GM18502 (cell line): ENCODE results near the gene TTC3.
"Not testable (repeated sequence)": the region's sequence is repeated elsewhere in the genome, so short reads cannot be mapped to it uniquely, and the experiment has no call there.

Experiments
- ATAC-seq: cut with Tn5 transposase; IDR thresholded peaks from one replicate; pipeline ENCODE4 v1.9.1; 2021; ENCODE audit warnings: mild to moderate bottlenecking; ENCODE audit not compliant: unreplicated experiment, poor library complexity

The TTC3 gene, protein sequence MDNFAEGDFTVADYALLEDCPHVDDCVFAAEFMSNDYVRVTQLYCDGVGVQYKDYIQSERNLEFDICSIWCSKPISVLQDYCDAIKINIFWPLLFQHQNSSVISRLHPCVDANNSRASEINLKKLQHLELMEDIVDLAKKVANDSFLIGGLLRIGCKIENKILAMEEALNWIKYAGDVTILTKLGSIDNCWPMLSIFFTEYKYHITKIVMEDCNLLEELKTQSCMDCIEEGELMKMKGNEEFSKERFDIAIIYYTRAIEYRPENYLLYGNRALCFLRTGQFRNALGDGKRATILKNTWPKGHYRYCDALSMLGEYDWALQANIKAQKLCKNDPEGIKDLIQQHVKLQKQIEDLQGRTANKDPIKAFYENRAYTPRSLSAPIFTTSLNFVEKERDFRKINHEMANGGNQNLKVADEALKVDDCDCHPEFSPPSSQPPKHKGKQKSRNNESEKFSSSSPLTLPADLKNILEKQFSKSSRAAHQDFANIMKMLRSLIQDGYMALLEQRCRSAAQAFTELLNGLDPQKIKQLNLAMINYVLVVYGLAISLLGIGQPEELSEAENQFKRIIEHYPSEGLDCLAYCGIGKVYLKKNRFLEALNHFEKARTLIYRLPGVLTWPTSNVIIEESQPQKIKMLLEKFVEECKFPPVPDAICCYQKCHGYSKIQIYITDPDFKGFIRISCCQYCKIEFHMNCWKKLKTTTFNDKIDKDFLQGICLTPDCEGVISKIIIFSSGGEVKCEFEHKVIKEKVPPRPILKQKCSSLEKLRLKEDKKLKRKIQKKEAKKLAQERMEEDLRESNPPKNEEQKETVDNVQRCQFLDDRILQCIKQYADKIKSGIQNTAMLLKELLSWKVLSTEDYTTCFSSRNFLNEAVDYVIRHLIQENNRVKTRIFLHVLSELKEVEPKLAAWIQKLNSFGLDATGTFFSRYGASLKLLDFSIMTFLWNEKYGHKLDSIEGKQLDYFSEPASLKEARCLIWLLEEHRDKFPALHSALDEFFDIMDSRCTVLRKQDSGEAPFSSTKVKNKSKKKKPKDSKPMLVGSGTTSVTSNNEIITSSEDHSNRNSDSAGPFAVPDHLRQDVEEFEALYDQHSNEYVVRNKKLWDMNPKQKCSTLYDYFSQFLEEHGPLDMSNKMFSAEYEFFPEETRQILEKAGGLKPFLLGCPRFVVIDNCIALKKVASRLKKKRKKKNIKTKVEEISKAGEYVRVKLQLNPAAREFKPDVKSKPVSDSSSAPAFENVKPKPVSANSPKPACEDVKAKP (N-terminal part only)

DNA sequence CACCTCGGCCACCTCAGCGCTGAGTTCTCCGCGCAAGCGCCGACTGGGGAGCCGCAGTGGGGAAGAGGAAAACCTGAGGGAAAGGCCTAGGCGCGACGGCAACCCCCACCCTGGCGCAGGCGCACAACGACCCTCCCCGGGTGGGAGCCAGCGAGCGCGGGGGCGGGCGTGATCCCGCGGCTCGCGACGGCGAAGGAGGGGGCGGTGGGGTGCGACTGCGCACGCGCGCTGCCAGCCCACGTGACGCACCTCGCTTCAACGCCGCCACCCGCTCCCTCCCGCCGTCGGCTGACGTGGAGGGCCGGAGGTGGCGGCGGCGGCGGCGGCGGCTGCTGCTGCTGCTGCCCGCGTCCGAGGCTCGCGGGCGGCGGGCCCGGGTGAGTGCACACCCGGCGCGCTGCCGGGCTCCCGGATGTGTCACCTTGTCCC is at the start of gene TTC3, which contains the start of gene PIGP:
TTC3 (plus strand) TSS at position 267 of the 429 bp plus-strand sequence. CDS start 14,004 bp downstream, outside the sequence.
PIGP (minus strand) TSS at position 84 of the 429 bp plus-strand sequence. CDS start 556 bp downstream, outside the sequence.
- ATAC-seq, result peak; percentile 68

DNA sequence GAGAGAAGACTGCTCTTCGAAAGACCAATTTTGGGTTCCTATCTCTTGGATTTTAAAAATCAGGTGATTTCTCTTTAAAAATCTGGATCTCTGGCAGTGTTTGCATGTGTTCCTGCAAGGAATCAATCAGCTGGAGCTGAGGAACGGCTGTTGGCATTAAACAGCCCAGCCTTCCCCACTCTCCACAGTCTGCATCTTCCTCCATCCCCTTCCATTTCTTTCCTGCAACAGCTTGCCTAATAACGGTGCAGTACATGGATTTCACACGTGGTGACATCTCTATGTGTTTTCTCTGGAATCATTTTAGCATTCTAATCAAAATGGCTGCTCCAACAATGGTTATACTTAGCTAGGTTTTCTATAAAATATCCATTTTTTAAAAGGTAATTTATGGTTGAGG is 46.6 kb upstream of the TTC3 start:
- no peak for ATAC-seq

DNA sequence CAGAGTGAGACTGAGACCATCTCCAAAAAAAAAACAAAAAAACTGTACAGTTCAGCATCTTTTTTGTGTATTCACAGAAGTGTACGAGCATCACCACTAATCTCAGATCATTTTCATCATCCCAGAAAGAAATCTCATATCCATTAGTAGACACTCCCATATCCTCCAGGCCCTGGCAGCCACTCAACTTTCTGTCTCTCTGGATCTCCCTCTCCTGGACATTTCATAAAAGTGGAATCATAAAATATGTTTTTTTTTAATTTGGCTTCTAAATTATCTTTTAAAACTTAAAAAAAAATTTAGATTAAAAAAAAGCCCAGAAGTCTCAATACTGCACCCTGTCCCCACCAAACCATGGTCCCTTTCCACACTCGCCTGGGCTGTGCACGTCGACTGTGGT is 44.5 kb upstream of the TTC3 start:
- no peak for ATAC-seq

DNA sequence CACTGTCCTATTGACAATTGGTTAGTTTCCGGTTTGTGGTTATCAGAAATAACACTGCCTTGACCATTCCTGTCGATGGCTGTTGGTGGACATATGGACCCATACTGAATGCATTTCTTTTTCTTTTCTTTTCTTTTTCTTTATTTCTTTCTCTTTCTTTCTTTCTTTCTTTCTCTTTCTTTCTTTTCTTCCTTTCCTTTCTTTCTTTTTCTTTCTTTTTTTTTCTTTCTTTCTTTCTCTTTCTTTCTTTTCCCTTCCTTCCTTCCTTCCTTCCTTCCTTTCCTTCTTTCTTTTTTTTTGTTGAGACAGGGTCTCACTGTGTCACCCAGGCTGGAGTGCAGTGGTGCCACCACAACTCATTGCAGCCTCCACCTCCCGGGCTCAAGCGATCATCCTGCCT is 42.2 kb upstream of the TTC3 start:
- ATAC-seq, result no peak

DNA sequence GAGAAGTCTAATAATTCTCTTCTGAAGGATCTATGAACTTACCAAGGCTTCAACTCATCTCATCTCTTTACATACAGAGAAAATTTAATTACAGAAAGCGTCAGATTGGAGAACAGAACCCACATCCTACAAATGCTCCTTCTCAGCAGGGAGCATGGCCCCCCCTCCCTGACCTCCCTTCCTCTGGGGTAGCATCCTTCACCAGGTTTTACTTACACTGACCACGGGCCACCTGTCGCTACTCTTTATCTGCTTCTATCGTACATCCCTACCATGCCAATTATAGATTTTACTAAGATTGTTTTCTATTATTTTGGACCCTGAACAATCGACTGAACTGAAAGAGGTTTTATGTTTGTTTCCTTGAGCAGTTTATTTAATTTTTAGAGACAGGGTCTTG is 40.8 kb upstream of the TTC3 start:
- ATAC-seq, result no peak

DNA sequence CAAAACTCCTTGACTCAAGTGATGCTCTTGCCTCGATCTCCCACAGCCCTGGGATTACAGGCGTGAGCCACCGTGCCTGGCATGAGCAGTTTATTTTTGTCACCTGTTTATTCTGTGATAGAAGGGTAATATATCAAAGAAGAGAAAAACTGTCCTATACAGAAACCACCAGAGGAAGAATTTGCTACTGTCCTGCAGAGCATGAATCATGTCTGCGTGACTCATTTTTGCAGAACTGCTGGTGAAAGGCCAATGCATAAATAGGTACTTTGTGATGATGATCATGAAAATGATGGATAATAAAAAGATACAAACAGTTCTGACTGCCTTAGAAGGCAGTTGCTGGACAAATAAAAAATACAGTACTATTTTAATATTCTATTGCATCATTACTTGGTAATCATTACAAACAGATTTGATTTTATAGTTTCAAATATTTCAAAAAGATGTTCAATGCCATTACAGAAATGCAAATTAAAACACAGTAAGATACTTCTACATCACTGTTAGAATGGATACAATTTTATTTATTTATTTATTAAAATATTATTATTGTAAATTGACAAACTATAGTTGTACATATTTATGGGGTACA is 40.1 kb upstream of the TTC3 start:
- ATAC-seq, result no peak

DNA sequence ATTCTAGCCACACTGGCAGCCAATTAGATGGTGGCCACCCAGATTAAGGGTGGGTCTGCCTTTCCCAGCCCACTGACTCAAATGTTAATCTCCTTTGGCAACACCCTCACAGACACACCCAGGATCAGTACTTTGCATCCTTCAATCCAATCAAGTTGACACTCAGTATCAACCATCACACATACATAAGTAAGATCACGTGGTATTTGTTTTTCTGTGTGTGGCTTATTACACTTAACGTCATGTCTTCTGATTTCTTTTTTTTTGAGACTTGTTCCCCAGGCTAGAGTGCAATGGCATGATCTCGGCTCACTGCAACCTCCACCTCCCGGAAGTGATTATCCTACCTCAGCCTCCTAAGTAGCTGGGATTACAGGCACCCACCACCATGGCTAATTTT is 38.7 kb upstream of the TTC3 start:
- not testable (repeated sequence) for ATAC-seq

DNA sequence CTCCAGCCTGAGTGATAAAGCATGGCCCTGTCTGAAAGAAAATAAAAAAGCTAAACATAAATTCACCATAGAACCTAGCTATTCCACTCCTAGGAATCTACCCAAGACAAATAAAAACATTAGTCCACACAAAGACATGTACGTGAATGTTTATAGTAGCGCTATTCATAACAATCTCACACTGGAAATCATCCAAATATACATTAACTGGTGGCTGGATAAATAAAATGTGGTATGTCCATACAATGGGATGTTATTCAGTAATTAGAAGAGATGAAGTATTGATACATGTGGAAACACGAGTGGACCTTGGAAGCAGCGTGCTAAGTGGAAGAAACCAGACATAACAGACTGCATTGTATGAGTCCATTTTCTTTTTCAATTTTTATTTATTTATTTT is 36.9 kb upstream of the TTC3 start:
- no peak for ATAC-seq

DNA sequence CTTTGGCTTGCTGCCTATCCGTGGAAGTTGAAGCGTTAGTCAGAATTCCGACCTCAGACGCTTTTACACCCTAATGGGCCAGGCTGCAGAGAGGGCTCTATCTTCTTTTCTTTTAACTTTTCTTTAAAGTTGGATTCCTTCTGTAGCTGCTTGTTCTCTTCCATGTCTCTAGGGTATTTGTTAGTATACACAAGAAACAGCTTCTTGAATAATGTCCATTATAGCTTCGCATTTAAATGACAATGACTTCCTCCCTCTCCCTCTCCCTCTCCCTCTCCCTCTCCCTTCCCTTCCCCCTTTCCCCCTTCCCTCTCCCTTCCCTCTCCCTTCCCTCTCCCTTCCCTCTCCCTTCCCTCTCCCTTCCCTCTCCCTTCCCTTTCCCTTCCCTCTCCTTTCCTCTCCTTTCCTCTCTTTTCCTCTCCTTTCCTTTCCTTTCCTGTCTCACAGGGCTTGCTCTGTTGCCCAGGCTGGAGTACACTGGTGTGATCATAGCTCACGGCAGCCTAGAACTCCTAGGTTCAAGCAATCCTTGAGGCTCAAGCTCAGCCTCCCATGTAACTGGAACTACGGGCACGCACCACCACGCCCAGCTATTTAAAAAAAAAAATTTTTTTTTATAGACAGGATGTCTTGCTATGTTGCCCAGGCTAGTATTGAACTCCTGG is 33.5 kb upstream of the TTC3 start:
- no peak for ATAC-seq

DNA sequence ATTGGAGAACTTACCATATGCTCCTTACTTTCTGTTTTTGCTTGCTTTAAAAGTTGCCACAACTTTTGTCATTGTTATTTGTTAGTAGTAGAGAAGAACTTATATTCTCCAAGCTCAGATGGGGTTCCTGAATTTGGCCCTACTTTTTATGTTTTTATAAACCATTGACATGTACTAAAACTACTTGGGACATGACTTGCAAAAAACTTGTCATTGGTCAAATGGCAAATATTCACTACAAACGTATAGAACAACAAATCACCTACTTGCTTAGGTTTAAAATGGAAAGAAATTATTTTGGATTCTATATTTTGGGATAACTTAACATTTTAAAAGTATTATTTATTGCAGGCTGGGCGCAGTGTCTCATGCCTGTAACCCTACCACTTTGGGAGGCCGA is 32.8 kb upstream of the TTC3 start:
- no peak for ATAC-seq

DNA sequence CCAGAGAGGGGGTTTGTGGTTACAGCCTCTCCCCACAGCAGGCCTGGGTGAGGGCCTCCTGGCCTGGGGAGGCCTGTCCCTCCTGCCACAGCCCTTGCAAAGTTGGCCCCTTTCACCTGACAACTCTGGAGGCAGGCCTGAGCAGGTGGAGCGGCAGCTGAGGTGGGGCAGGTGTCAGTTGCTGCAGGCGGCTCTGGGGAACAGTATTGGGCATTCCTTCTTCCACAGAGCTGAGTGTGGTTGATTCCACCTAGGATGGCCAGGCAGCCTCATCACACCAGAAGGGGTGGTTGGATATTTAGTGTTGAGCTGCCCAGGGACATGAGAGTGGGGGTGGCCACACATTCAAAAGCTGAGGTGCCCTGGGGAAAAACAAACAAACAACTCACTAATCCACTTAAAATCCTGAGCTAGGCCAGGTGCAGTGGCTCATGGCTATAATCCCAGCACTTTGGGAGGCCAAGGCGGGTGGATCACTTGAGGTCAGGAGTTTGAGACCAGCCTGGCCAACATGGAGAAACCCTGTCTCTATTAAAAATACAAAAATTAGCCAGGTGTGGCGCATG is 31.3 kb upstream of the TTC3 start:
- no peak for ATAC-seq

DNA sequence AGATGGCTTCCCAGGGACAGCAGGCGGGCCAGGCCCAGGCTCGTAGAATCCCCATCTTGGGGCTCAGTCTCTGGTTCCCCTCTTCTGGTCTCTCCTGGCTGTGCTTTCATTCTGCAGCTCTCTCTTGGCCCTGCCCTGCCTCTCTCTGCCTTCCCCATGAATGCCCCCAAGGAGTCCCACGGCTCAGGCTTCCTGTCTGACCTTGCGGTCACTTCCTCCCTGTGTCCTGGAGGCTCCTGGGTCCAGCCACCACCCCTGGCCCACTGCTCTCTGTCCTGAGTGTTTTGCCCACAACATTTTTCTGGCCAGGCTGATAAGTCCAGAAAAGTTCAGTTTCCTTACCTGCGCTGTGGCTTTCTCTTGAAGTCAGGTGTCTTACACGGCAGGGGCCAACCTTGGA is 29.2 kb upstream of the TTC3 start:
- ATAC-seq, result no peak

DNA sequence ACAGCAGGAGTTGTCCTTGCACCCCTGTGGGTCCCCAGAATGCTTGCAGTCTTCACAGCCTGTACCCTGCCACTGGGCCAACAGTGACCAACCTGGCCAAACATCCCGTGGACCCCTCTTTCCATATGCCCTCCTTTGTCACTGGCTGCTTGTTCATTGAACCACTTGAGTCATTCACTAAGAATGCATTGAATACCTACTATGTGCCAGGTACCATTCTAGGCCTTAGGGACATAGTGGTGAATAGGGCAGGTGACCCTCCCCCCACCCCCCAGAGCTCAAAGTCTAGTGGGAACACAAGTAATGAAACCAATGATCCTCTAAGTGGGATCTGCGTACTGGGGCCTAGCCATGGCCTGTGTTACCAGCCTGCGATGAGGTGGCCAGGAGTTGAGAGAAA is 28.4 kb upstream of the TTC3 start:
- no peak for ATAC-seq

DNA sequence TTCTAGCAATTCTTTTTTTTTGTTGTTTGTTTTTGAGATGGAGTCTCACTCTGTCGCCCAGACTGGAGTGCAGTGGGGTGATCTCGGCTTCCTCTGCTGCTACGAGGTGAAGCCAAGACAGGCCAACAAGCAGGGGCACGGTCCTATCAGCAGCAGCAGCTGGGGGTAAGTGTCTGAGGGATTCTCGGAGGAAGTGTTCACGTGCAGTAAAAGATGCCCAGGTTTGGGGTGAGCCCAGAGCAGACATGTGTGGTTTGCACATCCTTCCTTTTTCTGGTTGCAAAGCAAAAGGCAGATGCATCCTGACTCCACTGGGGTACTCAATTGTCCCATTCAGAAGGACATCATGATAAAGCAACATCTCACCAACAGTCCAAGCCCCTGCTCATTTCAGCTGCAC is 27.9 kb upstream of the TTC3 start:
- no peak for ATAC-seq

DNA sequence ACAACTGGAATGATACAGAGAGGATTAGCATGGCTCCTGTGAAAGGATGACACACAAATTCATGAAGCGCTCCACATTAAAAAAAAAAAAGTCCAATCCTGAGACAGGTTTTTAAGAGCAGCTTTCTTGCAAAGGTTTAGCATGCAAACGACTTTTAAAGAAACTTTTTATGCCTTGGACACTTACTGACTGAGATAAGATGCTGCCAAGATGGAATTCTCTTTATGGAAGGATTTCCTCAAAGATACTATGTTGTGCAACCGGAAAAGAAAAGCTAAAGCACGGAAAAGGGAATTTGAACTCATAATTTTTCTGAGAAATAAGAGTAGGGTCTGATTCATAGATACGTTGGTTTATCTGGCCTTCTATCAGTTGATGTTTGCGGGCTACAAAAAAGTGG is 27.5 kb upstream of the TTC3 start:
- ATAC-seq, result no peak

DNA sequence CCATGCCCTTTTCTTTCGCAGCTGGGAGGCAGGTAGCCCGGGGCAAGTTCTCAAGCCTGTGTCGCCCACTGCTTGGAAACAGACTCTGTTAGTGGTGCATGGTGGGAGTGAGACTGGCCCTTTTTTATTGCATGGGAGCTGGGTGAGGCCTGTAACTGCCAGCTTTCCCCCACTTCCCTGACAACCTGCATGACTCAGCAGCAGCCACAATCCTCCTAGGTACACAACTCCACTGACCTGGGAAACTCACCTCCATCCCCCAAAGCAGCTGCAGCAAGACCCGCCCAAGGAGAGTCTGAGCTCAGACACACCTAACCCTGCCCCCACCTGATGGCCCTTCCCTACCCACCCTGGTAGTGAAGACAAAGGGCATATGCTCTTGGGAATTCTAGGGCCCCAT is 26.0 kb upstream of the TTC3 start:
- ATAC-seq, result no peak

DNA sequence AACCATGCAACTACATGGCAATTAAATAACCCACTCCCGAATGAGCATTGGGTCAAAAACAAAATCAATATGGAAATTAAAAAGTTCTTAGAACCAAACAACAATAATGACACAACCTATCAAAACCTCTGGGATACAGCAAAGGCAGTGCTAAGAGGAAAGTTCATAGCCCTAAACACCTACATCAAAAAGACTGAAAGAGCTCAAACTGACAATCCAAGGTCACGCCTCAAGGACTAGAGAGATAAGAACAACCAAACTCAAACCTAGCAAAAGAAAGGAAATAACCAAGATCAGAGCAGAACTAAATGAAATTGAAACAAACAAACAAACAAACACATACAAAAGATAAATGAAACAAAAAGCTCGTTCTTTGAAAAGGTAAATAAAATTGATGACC is 23.3 kb upstream of the TTC3 start:
- ATAC-seq, result not testable (repeated sequence)

DNA sequence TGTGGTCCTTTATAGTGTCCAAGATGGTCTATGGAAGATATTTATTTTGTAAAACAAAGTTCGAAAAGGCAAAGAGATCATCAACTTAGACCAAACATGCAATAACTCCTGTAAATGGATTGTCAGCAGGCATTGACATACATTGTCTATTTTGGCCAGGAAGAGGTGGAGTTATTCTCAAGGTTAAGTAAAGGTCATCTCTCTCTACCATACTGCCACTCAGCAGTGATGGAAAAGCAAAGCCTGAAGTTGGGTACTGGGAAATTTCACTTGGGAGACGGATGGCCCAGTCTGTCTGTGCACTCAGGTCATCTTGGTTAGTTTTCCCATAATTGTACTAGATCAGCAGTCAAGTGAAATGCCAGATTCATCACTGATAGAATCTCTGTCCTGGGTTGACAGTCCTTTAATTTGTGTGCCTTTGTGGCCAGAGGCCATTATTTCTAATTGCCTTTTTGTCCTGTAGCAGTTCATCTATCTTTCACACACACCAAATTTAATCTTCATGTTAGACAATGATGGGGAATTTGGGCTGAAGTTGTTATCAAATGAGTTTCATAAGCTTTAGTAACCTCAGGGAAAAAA is 17.7 kb upstream of the TTC3 start:
- ATAC-seq, result no peak

DNA sequence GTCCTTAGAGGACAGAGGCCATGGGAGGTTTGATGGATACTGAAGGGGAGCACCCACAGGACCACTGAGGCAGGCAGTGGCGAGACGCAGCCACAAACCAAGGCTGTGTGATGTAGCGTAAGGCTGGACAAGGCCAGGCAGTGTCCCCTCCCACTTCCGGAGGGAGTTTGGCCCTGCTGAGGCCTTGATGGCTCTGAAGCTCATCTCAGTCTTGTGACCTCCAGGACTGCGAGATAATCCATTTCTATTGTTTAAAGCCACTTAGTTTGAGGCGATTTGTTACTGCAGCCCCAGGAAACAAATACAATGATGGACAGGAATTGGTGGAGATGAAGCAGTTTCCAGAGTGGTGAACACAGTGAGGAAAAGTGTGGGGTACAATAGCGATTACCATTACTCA is 15.4 kb upstream of the TTC3 start:
- no peak for ATAC-seq
